HUES48 (cell line): ENCODE measurements around the gene HTT-AS.
"Not testable (repeated sequence)": the region's sequence is repeated elsewhere in the genome, so short reads cannot be mapped to it uniquely, and the experiment has no call there.

Experiments
- H3K27ac ChIP-seq: one replicate; pipeline ENCODE4 v1.7.0; 2013; ENCODE audit warnings: low read depth, low read length, inconsistent platforms
- H3K27me3 ChIP-seq: 2 replicates; pipeline ENCODE4 v1.6.1; 2013; ENCODE audit warnings: mild to moderate bottlenecking, low read length; ENCODE audit not compliant: control insufficient read depth, insufficient read depth
- H3K36me3 ChIP-seq: 2 replicates; pipeline ENCODE4 v1.6.1; 2013; ENCODE audit warnings: low read length; ENCODE audit not compliant: control insufficient read depth, insufficient read depth
- H3K4me1 ChIP-seq: 2 replicates; pipeline ENCODE4 v1.6.1; 2013; ENCODE audit warnings: mild to moderate bottlenecking, low read length; ENCODE audit not compliant: control insufficient read depth, insufficient read depth
- H3K4me3 ChIP-seq: 2 replicates; pipeline ENCODE4 v1.5.1; 2013; ENCODE audit warnings: mild to moderate bottlenecking, low read depth, low read length
- H3K9ac ChIP-seq: 2 replicates; pipeline ENCODE4 v1.6.1; 2013; ENCODE audit warnings: mild to moderate bottlenecking, low read depth, low read length, moderate library complexity
- H3K9me3 ChIP-seq: 2 replicates; pipeline ENCODE4 v1.6.1; 2013; ENCODE audit warnings: low read length; ENCODE audit not compliant: control insufficient read depth, insufficient read depth

Gene HTT-AS

DNA sequence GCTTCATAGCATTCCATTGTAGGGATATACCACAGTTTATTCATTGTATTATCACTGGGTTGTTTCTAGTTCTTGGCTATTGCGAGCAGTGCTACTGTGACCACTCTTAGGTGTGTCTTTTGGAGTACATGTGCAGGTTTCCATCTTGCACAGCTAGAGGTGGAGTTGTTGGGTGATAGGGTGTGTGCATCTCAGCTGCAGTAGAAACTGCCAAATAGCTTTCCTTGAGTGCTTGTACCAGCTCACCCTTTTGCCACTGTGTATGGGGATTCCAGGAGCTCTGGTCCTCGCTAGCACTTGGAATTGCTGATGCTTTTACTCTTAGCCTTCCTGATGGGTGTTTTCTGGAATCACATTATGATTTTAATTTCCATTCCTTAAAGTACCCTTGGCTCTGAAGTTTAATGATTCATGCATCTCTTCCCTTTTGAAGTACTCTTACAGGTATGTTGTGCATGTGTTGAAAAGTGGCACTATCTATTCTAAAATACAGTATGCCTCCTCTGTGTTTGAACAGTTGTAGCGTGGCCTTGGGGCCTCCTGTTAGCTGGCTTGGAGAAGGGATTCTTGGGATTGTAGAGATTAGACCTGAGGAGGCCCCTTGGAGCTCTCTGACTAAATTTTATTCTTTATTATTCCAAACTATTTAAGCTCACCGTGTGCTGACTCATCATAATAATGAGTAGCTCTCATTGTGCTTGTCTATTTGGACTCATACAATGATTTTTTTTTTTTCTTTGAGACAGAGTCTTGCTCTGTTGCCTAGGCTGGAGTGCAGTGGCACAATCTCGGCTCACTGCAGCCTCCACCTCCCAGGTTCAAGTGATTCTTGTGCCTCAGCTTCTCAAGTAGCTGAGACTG lies 38.5 kb upstream of the HTT-AS start:
- Histone ChIP-seq H3K36me3 (peaks cover 91% of the 10 kb centered on the region), H3K27ac (no peak overlapping the region), H3K4me1 (no peaks in the 10 kb centered on the region), H3K9ac (no peak overlapping the region), H3K27me3 (no peaks in the 10 kb centered on the region), H3K9me3 (no peaks in the 10 kb centered on the region), H3K4me3 (no peak overlapping the region)

DNA sequence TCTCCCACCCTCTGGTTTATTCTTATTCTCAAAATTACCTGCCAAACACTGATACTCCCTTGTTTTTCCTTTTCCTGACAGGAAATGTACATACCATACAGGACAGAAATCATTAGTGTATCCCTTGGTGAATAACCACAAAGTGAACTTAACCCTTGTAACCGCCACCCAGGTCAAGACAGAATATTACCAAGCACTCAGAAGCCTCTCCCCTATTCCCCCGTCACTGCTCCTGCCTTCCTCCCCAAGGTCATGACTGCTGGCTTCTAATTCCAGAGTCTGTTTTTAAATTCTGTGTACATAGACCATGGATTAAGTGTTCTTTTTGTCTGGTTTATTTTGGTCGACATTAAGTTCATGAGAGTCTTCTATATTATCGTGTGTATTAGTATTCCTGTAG lies 37.9 kb upstream of the HTT-AS start:
- Histone ChIP-seq H3K36me3 (peaks cover 91% of the 10 kb centered on the region), H3K4me1 (no peaks in the 10 kb centered on the region), H3K9ac (no peak overlapping the region), H3K27ac (no peak overlapping the region), H3K27me3 (no peaks in the 10 kb centered on the region), H3K9me3 (no peaks in the 10 kb centered on the region), H3K4me3 (no peak overlapping the region)

DNA sequence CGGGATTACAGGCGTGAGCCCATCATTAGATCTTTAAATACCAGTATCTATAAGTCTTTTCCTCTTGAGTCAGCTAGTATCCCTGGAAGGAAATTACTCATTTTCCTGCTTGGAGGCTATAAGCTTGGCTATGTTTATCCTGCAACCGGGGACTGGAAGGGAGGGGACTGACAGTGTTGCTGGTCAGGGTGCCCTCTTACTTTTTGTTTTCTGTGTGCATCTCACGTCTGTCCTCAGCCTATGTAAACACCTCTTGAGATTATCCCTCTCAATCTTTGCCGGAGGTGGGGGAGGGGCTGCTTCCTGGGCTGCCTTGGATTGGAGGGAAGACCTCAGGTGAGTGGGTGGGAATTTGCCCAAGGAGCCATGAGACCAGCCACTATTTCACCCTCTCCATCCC lies 37.1 kb upstream of the HTT-AS start:
- Histone ChIP-seq H3K27ac (no peak overlapping the region), H3K36me3 (peaks cover 89% of the 10 kb centered on the region)

DNA sequence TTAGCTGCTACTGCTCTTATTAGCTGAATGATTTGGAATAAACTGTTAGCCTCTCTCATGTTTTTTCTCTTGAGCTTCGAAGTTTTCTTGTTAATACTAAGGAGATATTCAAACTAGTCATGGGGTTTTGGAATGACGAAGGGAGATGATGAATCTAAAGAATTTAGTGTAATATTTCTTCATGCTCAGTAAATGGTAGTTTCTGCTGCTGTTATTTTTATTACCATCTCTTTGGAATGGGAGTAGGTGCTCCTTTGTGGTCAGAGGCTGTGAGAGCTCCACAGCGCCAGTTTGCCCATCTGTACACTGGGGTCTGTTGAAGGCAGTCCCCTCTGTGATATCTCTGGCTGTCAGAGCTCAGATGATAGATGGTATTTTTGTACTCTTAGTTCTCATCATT lies 33.9 kb upstream of the HTT-AS start:
- peaks cover 83% of the 10 kb centered on the region for H3K36me3 ChIP-seq
- H3K27me3 ChIP-seq: no peaks in the 10 kb centered on the region
- H3K27ac ChIP-seq: no peak overlapping the region
- H3K9me3 ChIP-seq: no peaks in the 10 kb centered on the region
- H3K9ac ChIP-seq: no peak overlapping the region
- no peaks in the 10 kb centered on the region for H3K4me1 ChIP-seq
- no peak overlapping the region for H3K4me3 ChIP-seq

More for the DNA sequence above, 37.1 kb upstream of the HTT-AS start:
- no peaks in the 10 kb centered on the region for H3K9me3 ChIP-seq
- no peak overlapping the region for H3K9ac ChIP-seq
- H3K4me1 ChIP-seq: no peaks in the 10 kb centered on the region
- no peak overlapping the region for H3K4me3 ChIP-seq
- no peaks in the 10 kb centered on the region for H3K27me3 ChIP-seq

DNA sequence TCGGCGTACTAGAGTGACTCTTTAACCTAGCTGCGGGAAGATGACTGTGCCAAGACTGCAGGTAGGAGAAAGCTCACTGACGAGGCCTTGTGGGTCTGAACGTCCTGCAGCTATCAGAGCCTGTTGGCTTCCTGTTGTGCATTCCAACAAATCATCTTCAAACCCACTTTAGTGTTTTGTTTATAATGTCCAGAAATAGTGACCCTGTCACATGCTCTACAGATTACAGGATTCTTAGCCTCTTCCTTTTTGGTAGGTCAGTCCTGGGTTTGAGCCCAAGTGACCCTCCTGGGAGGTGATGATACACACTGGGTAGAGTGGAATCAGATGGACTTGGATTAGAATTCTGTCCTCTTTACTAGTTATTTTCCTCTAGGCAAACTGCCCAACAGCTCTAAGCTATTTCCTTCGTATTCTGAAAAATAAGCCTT lies 33.4 kb upstream of the HTT-AS start:
- no peaks in the 10 kb centered on the region for H3K9me3 ChIP-seq
- H3K4me3 ChIP-seq: no peak overlapping the region
- no peak overlapping the region for H3K27ac ChIP-seq
- H3K36me3 ChIP-seq: peaks cover 80% of the 10 kb centered on the region
- H3K9ac ChIP-seq: no peak overlapping the region
- no peaks in the 10 kb centered on the region for H3K4me1 ChIP-seq
- no peaks in the 10 kb centered on the region for H3K27me3 ChIP-seq

DNA sequence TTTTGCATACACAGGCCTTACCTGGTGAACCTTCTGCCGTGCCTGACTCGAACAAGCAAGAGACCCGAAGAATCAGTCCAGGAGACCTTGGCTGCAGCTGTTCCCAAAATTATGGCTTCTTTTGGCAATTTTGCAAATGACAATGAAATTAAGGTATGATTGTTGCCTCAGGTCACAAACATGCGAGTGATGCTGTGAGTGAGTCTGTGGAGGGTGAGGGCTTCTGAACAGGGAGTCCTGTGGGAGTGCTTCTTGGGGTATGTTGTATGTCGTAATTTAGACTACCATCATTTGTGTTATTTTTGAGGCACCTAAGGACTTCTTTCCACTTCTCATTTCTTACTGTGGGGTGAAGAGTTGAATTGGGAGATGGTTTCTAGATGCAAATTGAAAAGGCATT lies 32.9 kb upstream of the HTT-AS start:
- Histone ChIP-seq H3K36me3 (peaks cover 80% of the 10 kb centered on the region), H3K4me3 (no peak overlapping the region), H3K27ac (peak overlapping the region; percentile 21), H3K9ac (no peak overlapping the region), H3K27me3 (no peaks in the 10 kb centered on the region), H3K4me1 (no peaks in the 10 kb centered on the region), H3K9me3 (no peaks in the 10 kb centered on the region)

DNA sequence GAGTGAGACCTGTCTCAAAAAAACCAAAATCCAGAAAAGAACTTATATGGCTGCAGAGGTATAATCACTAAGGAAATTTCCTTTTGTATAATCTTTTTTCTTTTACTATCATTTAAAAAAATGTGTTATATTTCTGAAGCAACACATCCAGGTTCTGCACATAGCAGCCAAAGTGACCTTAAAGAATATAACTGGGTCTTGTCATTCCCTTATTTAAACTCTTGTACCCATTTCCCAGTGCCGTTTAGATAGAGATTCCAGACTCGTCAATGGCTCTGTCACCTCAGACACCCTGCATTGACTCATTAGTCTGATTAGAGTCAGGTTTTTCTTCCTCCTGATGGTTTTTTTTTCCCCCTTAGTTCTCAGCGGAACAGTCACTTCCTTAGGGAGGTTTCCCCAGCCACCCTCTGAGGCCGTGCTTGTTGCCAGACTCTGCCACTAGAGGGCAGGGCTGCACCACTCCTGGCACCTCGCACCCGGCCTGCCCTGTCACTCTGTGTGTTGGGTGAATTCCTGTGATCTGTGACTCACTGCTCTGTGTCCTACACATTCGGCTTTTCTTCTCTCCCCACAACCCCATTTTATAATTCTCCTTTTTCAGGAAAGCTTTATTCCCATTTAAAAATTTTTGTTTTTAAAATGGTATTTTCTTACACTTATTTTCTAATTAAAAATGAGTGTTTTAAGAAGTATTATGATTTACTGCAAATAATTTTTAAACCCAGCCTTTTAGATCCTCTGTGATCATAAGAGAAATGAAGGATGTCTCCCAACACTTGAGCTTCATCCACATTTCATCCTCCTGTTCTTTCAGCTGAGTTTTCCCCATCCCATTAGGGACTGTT lies 32.2 kb upstream of the HTT-AS start:
- Histone ChIP-seq H3K27ac (peak overlapping the region; percentile 34), H3K4me1 (no peaks in the 10 kb centered on the region), H3K36me3 (peaks cover 79% of the 10 kb centered on the region), H3K9ac (no peak overlapping the region), H3K9me3 (no peaks in the 10 kb centered on the region), H3K27me3 (no peaks in the 10 kb centered on the region), H3K4me3 (no peak overlapping the region)

DNA sequence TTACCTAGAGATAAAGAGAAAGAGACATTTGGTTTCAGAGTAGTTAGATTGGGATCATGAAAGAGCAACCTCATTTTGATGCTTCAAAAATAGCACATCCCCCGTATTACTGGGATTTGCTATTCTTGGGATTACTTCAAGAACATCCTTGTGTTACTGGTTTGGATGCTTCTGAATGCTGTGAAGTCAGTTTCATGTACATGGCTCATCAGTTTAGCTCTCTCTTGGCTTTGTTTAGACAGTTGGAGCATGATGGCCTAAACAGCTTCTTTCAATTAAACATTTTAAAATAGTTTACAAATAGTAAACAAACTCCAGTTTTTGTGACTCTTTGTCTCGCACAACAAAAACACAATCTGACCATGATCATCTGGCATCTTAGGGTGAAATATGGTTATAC lies 24.0 kb upstream of the HTT-AS start:
- no peak overlapping the region for H3K9ac ChIP-seq
- H3K4me3 ChIP-seq: no peak overlapping the region
- H3K36me3 ChIP-seq: peaks cover 67% of the 10 kb centered on the region
- no peaks in the 10 kb centered on the region for H3K27me3 ChIP-seq
- no peaks in the 10 kb centered on the region for H3K4me1 ChIP-seq
- no peak overlapping the region for H3K27ac ChIP-seq
- no peaks in the 10 kb centered on the region for H3K9me3 ChIP-seq

DNA sequence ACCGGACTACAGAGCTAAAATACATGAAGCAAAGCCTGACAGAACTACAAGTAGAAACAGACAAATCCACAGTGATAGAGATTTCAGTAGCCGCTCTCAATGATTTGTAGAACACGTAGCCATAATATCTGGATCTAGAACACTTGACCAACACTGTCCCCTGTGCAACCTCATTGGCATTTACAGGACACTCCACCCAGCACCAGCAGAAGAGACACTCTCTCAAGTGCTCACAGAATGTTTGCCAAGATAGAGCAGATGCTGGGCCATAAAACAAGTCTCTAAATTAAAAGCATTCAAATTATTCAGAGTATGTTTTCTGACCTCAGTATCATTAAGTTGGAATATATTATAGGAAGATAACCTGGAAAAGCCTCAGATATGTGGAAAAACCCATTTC lies 21.9 kb upstream of the HTT-AS start:
- peaks cover 65% of the 10 kb centered on the region for H3K36me3 ChIP-seq
- no peaks in the 10 kb centered on the region for H3K27me3 ChIP-seq
- no peak overlapping the region for H3K4me3 ChIP-seq
- no peaks in the 10 kb centered on the region for H3K9me3 ChIP-seq
- no peaks in the 10 kb centered on the region for H3K4me1 ChIP-seq
- H3K27ac ChIP-seq: no peak overlapping the region
- no peak overlapping the region for H3K9ac ChIP-seq

DNA sequence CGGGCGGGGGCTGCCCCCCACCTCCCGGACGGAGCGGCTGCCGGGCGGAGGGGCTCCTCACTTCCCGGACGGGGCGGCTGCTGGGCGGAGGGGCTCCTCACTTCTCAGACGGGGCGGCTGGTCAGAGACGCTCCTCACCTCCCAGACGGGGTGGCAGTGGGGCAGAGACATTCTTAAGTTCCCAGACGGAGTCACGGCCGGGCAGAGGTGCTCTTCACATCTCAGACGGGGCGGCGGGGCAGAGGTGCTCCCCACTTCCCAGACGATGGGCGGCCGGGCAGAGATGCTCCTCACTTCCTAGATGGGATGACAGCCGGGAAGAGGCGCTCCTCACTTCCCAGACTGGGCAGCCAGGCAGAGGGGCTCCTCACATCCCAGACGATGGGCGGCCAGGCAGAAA lies 20.4 kb upstream of the HTT-AS start:
- not testable (repeated sequence) for H3K27ac ChIP-seq, H3K27me3 ChIP-seq, H3K4me3 ChIP-seq, H3K9ac ChIP-seq, H3K4me1 ChIP-seq, H3K9me3 ChIP-seq
- H3K36me3 ChIP-seq: peaks cover 65% of the 10 kb centered on the region

DNA sequence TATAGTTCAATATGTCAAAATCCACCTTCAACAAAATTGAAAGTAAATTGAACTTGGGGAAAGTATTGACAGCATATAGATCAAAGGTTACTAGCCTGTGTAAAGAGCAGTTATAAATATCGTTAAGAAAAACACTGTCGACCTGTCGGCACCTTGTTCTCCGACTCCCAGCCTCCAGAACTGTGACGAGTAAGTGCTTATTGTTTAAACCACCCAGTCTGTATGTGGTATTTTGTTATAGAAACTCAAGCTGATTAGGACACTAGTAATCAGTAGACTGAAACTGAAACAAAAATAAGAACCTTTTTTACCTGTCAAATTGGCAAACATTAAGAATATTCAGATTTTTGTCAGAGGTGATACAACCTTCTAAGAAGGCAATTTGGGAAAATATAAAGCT lies 17.1 kb upstream of the HTT-AS start:
- Histone ChIP-seq H3K4me3 (no peak overlapping the region), H3K27me3 (no peaks in the 10 kb centered on the region), H3K27ac (no peak overlapping the region), H3K9me3 (no peaks in the 10 kb centered on the region), H3K4me1 (no peaks in the 10 kb centered on the region), H3K36me3 (peaks cover 61% of the 10 kb centered on the region), H3K9ac (no peak overlapping the region)
